HG02870 (cell line): ENCODE results near the gene MEGF6.

Experiments used
- ATAC-seq: cut with Tn5 transposase; IDR thresholded peaks from one replicate; pipeline ENCODE4 v1.9.1; 2021; ENCODE audit warnings: mild to moderate bottlenecking, moderate library complexity; ENCODE audit not compliant: unreplicated experiment

The MEGF6 gene

DNA sequence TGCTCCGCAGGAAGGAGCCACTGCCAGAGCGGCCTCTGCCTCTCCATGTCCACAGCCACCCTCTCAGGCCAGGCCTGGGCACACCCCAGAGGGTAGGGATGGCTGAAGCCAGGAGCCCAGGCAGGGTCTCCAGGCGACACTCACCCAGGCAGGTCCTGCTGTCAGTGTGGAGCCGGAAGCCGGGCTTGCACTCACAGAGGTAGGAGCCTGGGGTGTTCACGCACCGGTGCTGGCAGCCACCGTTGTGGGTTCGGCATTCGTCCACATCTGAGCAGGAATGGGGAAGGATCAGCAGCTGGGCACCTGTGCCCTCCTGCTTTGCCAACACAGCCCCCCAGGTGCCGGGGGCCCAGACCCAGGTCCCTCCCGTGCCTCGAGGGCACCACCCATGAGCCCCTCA, 87.3 kb downstream of the MEGF6 start:
- no peak for ATAC-seq

DNA sequence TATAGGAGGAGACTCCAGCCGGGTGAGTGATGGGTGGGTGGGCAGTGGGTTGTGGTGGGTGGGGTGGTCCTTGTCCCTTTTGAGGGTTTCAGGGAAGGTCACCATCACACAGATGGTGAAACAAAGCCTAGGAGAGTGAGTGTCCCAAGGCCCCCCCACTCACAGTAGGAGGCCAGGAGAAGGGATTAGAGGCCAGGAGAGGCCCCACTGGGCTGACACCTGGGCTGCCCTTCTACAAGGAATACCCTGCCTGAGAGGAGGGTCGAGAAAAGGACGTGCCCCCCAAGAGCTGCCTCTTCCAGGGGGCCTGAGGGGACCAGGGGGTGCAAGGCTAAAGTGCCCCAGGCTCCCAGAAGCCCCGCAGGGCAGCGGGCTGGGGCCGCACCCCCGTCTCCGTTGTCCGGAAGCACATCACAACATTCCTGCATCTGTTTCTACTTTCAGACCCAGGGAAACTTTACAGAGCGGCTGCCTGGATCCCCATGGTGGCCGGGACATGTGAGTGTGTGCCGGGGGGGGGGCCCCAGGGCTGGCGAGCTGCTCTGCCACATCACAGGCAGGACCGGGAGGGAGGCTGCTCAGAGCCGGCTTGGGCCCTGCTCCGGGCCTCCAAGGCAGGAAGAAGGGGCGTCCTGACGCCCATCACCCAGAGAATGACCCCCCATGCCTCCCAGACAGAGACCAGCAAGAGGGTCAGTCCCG, 88.6 kb downstream of the MEGF6 start:
- no peak for ATAC-seq

DNA sequence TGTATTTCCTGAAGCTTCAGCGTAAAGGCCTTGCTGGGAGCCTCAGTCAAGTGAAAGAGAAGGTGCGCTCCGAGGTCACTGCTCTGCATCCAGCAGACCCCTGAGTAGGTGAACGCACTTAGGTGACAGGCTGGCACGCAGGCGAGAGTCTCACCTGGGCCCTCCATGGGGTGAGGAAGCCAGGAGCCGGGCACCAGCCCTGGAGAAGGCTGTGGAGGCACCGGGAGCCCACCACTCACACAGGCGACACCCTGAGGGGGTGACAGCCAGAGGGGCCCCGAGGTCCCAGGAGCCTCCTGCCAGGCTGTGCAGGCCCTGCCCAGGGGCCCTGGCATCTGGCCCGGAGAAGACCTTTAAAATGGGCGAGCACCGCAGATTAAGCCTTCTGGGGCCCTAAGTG, 89.2 kb downstream of the MEGF6 start:
- no peak for ATAC-seq

DNA sequence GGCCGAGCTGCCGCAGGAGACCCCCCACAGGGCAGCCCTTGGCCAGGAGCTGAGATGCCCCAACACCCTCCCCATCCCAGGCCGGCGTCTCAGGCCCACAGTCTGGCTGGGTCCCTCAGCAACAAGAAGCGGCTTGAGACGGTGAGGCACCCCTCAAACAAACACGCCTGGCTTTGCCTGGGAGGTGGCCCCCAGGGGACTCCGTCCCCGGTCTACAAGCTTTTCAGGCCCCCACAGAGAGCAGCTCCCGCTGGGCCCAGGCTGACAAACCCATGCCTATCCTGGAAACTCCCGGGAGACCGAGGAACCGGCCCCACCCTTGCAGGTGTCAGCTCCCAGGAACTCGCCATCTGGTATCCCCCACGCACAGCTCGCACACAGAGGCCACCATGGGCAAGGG, 89.9 kb downstream of the MEGF6 start:
- no peak for ATAC-seq

DNA sequence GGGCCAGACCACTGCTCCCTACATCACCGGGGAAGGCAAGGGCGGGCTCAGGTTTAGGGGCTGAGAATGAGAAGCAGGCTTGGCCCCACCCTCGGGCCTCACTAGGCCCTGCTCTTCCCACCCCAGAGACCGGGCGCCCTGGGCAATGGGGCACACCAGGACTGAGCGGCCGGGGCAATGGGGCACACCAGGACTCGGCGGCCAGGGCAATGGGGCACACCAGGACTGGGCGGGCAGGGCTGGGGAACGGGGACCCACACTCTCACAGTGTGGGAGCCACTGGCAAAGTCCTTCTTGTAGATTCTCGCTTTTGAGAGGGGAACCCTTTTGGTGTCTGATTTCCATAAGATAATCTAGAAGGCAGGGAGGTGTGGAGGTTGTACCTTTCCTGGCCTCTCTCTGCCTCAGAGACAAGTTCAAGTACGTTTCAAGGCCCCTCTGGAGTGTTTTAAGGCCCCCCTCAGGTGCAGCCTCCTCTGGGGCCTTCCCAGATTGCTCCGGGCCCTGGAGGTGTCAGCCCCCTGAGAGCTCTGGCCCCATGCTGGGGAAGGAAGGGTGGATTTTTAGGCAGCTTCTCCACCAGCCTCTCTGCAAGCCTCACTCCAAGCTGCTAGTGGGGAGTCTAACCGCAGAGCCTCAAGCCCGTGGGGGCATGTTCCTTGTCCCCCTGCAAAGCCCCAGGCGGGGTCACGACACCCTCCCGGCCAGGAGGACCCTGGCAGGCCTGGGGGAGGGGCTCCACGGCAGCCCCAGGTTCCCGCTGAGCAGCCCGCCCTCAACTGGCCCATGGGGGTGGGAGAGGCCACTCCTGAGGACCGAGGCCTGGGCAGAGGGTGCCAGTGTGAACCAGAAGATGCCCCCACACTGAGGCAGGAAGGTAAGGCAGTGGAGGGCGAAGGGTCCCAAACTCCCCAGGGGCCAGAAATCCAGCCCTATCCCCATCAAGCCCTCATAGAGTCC, 90.6 kb downstream of the MEGF6 start:
- no peak for ATAC-seq

DNA sequence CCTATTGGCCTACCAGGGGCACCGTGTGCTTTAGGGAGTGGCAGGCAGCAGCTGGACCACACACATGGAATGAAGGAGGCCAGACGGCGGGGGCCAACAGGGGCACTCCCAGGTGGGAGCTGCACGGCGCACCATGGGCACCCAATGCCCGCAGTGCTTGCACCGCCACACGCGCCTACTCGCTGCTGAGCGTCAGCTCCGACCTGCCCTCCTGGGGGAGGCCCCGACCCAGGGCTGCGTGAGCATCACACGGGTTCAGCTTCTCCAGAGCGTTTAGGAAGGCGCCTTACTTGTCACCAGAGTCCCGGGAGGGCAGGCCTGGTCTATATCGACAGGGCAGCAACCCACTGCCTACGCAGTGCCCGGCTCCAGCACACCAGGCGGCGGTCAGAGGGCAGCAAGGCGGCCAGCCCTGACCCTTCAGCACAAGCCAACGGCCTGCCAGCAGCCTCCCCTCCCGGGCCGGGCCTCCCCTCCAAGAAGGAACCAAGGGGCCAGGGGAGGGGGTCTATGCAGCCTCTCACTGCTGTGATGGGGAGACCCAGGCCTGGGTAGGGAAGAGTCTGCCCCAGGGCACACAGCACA, 91.9 kb downstream of the MEGF6 start:
- ATAC-seq = no peak

DNA sequence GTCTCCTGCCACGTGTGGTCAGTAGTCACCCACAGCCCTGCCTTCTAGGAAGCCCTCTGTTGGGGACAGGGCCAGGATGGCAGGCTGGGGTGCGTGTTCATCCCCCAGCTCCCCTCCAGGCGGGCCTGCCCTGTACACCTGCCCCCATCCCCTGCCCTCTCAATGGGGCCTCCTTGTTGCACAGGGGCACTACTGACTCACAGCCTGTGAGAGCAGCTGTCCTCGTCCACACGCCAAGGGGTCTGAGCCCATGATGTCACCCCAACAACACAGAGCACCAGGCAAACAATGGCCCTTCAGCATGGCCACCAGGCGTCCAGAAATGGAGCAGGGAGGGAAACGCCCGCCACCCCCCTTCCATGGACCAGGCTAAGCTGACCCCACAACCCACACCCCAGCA, 92.6 kb downstream of the MEGF6 start:
- no peak for ATAC-seq

DNA sequence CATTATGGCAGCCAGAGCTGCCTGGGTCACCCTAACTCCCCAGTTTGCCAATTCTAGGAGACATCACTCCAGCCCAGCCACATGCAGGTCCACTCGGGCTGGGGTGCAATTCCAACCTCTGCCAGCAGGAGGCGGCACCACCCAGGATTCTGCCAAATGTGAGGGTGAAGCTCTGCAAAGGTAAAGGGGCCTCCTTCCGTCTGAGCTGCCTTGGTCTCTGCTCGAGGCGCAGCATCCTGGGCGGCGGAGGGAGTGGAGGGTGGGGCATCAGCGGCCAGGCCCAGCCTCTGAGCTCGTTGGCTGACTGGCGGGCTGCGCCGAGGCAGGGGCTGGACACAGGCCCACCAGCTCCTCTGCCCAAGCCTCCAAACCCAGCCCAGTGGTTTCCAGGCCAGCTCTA, 93.1 kb downstream of the MEGF6 start:
- no peak for ATAC-seq

DNA sequence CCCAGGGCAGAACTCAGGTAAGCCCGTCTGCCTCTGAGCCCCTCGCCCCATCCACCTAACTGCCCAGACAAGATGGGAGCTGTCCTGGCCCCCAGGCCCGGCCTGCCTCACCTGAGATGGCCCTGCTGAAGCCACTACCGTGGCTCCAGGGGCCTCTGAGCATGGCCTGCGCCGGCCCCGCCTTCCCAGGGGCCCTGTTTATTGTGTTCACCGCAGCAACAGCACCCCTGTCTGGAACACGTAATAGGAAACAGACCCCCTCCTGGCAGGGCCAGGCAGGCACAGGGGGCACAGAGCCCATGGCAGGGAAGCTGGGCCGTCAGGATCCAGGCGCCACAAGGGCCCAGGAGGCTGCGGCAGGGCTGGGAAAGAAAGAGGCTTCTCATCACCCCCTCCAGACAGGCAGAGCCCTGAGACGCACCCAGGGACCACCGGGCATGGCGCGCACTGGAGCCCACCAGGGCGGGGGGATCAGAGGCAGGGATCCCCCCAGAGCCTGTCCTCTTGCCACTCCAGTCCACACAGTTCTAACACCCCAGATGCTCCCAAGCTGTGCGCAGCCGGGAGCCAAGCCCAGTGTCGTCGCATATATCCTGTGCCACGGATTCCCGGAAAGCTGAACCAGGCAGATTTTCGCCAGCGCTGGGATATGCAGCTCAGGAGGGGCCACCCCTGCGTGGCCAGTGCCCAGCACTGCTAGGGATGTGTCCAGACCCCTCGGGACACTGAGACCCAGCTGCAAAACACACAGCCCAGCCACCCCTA, 94.2 kb downstream of the MEGF6 start:
- no peak for ATAC-seq

DNA sequence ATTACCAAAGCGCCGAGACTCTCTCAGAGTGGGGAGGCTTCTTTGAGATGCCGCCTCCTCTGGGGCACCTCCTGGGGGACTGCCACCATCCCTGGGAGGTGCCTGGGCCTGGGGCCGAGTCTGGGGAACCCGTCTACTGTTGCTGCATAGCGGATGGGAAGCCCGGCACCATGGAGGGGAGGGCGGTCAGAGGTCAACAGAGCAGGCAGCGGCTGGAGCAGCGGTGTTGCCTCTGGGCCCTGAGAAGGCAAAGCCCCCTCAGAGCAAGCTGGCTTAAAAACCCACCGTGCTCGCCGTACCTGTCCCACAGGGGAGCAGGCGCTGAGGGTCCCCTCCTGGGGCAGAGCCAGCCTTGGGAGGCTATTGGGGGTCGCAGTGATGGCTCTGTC, 94.8 kb downstream of the MEGF6 start:
- no peak for ATAC-seq

DNA sequence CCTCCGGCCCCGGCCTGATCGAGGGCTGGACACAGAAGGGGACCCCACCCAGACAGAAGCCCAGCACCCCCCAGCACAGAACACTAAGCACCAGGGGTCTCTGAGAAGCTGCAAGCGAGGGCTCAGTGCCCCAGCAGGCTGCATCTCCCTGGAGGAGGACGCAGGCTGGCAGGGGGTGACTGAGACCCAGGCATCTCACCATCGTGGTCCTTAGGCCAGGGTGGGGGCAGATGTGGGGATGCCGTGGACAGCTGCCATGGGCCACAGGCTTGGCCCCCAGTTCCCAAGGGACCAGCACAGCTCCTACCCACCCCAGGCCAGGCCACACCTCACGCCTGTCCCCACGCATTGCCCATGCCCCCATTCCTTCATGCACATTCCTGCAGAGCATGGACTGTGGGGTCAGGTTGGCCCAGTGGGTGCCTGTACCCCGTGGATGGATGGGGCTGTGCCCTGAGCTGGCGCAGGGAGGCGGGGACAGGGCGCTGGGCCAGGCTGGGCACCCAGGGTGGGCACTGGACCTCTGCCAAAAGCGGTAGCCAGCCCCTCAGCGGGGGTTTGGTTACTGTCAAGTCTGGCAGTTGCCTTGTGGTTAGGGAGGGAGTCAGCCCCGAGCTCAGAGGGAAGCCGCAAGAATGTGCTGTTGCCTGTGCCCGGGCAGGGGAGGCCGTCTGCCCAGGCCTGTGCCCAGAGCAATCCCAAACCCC, 95.4 kb downstream of the MEGF6 start:
- ATAC-seq = no peak

DNA sequence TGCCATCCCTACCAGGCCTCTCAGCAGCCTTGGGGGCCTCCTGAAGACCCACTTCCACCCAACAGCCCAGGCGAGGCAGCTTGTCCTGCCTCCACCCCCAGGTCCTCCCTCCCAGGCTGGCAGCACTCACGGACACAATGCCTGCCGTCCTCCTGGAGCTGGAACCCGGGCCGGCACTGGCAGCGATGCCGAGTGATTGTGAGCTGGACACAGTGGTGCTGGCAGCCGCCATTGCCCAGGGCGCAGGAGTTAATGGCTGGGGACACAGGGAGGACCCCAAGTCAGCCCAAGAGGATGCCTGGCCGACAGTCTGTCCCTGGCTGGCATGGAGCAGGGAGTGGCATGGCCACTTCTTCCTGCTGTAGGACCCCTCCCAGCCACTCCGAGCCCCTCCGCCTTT, 96.0 kb downstream of the MEGF6 start:
- ATAC-seq = no peak

DNA sequence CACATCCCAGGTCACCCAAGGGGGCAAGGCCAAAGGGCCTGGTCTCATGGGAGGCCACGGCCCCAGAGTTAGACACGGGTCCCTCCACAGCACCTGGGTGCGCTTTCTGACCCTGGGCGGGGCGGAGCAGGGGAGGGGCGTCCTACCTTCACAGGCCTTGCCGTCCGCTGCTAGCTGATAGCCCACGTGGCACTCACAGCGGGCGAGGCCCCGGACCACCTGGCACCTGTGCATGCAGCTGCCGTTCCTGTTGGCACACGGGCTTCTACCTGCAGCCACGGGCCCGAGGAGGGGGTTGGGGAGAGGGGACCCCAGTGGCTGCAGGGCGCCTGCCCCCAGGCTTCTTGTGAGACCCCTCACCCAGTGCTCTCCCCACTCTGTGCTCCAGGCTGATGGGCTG, 96.9 kb downstream of the MEGF6 start:
- ATAC-seq = no peak

DNA sequence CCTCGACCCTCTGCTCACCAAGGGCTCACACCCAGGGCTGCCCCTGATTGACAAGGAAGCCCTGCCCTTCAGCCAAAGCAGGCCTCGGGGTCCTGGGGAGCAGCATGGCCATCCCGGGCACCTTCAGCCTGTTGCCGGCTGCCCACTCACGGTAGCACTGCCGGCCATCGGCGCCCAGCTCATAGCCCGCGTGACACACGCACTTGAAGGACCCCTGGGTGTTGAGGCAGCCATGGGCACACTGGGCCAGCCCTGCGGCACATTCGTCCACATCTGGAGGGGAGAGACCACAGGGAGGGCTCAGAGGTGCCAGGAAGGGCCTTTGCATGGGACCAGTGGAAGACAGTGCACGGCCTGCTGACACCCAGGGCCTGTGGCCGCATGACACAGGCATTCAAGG, 99.5 kb downstream of the MEGF6 start:
- ATAC-seq = no peak

DNA sequence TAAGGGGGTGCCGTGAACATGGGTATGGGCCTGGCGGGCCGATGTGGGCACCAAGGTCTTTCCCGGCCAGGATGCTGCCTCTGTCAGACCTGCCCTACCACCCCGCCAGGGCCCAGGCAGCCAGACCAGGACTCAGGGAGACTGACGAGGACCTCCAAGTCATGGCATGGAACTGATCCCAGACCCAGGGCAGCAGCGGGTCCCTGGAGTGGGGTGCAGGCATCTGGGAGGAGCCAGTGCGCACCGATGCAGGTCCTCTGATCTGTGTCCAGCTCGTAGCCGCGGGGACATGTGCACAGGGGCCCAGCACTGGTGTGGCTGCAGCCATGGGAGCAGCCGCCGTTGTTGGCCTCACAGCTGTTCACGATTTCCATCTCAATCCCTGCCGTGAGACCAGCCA, 100.0 kb downstream of the MEGF6 start:
- no peak for ATAC-seq

DNA sequence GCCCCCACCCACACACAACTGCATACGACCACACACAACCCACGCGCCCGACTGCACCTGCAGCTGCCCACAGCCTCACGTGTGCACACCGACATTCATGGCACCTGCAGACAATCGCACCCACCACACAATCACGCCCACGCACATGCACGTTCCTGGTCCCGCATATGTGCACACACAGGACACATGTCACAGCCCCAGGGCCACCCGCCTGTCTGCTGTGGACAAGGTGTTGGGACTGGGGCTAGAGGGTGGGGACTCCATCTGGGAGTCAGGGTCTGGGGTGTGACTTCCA, 100.4 kb downstream of the MEGF6 start:
- no peak for ATAC-seq

DNA sequence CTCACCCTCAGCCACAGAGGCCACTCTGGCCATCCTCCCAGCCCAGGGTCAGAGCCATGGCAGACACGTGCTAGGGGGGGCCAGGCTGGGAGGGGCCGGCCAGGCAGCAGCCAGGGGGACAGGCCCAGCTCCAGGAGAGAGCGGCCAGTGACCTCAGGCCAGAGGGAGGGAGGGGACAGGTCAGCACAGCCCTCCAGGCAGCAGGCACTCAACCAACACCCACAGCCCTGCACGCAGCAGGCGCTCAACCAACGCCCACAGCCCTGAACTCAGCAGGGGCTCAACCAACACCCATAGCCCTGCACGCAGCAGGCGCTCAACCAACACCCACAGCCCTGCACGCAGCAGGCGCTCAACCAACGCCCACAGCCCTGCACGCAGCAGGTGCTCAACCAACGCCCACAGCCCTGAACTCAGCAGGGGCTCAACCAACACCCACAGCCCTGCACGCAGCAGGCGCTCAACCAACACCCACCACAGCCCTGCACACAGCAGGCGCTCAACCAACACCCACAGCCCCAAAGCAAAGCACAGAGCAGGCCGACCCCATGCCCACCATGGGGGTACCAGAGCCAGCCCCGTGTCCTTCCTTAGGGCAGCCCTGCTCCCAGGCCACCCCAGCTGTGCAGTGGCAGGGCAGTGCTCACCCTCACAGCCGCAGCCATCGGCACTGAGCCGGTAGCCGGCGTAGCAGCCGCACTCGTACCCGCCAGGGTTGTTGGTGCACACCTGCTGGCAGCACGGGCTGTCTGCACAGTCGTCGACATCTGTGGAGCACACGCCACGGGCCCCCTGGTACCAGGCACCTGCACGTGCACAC, 101.0 kb downstream of the MEGF6 start:
- ATAC-seq = no peak

DNA sequence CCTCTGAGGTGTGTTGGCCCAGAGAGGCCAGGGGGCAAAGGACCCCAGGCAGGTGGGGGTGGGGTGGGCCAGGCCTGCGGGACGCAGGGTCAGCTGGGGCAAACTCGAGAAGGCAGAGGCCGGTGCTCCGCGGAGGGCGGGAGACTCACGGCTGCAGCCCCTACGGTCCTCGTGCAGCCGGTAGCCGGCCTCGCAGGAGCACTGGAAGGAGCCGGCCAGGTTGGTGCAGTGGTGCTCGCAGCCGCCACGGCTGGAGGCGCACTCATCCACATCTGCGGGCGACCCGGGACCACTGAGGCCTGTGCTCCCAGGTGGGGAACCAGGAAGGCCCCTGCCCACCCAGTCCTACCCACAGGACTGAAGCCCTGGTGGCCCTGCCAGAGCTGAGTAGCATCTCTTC, 101.6 kb downstream of the MEGF6 start:
- no peak for ATAC-seq

DNA sequence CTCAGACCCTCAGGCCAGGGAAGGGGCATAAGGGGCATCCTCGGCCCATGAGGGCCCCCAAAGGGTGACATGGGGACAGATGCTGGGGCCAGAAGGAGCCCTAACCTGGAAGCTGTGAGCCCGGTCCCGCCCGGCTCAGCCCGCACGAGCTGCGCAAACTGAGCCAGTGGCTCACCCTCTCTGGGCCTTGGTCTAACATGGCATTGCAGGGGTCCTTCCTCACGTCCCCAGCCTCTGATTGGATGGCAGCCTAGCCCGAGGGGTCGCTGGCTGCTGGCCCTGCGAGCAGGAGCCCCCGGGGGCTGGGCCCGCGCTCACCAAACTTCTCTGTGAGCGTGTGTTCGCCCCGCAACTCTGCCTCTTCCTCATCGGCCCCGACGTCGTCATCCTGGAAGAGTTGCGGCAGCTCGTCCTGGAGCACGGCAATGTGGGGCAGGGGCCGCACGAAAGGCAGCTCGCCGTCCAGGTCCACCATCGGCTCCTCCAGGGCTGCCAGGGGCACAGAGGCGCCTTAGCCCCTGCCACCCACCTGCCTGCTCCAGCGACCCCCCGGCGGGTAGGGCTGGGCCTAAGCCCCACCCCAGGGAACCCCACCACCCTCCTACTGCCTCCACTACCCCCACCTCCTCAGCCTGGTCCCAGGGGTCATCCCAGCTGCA, 102.4 kb downstream of the MEGF6 start:
- no peak for ATAC-seq
